Spleen (tissue), 7 donors: ENCODE data around the gene OFD1.

Source experiments
- CTCF ChIP-seq, 11 experiments: fragments of 200-600 bp in 7 of 11; fragments of 450-650 bp in 4 of 11; sonication (generic) in 4 of 11; IDR thresholded peaks in 8 of 11; conservative IDR thresholded peaks in 3 of 11; 1 replicate in 7 of 11; 2 replicates in 4 of 11; pipeline versions ENCODE4 v1.4.0 to v1.8.0; 2016 to 2021; ENCODE audit warnings: antibody characterized with exemption in 11 of 11, inconsistent platforms in 4 of 11, mild to moderate bottlenecking in 1 of 11
- POLR2A ChIP-seq, 3 donors: fragments of 450-650 bp; IDR thresholded peaks; one replicate each; pipeline ENCODE4 v1.5.1; 2017; ENCODE audit warnings: antibody characterized with exemption in 3 of 3, mild to moderate bottlenecking in 1 of 3
- donor health status: DM: no; HTN: no; CAD: no; lungs with moderate emphysema.
- donor health status: DM: no; HTN: no; CAD: no.
- donor health status: DM: no; HTN: no; CAD: no.

GRCh38 chrX:13697976-13698375 is 36.6 kb upstream of the OFD1 start:
- TF ChIP-seq CTCF (IDR thresholded peaks at IDR 0.05 in 8 of 11, conservative IDR thresholded peaks at IDR 0.05 in 3 of 11) (no peak), POLR2A (IDR thresholded peaks at IDR 0.05) (no peak)
